SK-N-SH (cell line): ENCODE data around the gene DLG2.

ENCODE experiments used
- TF ChIP-seq, protein P1 (sequence below): fragments of 200-600 bp; sonication (generic); IDR thresholded peaks from 2 replicates; pipeline ENCODE4 v1.6.1; 2017; ENCODE audit warnings: antibody characterized with exemption, mild to moderate bottlenecking, moderate library complexity
- TF ChIP-seq, protein P2 (sequence below): IDR thresholded peaks from 2 replicates; pipeline ENCODE4 v1.6.1; 2012; ENCODE audit warnings: mild to moderate bottlenecking, low read depth, low read length, moderate library complexity

DNA sequence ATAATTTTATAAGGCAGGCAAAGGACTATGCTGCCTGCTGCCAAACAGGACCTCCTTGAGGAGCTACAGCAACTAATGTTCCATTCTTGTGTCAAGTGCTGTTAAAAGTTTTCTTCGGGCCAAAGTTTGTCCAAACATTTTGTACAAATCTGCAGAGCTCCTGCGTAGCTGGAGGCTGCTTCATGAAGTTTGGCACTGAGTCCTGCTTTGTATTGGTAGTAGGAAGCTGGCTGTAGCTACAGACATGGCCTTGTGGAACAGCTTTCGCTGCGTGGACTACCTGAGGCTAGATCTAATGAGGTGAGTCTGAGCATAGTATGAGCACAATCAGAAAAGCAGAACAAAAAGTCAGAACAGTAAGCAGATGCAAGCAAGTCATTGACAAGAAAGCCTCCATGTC lies 528.1 kb downstream of the DLG2 start:
- TF ChIP-seq, protein P1, sequence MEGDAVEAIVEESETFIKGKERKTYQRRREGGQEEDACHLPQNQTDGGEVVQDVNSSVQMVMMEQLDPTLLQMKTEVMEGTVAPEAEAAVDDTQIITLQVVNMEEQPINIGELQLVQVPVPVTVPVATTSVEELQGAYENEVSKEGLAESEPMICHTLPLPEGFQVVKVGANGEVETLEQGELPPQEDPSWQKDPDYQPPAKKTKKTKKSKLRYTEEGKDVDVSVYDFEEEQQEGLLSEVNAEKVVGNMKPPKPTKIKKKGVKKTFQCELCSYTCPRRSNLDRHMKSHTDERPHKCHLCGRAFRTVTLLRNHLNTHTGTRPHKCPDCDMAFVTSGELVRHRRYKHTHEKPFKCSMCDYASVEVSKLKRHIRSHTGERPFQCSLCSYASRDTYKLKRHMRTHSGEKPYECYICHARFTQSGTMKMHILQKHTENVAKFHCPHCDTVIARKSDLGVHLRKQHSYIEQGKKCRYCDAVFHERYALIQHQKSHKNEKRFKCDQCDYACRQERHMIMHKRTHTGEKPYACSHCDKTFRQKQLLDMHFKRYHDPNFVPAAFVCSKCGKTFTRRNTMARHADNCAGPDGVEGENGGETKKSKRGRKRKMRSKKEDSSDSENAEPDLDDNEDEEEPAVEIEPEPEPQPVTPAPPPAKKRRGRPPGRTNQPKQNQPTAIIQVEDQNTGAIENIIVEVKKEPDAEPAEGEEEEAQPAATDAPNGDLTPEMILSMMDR, result no peak
- TF ChIP-seq, protein P2, sequence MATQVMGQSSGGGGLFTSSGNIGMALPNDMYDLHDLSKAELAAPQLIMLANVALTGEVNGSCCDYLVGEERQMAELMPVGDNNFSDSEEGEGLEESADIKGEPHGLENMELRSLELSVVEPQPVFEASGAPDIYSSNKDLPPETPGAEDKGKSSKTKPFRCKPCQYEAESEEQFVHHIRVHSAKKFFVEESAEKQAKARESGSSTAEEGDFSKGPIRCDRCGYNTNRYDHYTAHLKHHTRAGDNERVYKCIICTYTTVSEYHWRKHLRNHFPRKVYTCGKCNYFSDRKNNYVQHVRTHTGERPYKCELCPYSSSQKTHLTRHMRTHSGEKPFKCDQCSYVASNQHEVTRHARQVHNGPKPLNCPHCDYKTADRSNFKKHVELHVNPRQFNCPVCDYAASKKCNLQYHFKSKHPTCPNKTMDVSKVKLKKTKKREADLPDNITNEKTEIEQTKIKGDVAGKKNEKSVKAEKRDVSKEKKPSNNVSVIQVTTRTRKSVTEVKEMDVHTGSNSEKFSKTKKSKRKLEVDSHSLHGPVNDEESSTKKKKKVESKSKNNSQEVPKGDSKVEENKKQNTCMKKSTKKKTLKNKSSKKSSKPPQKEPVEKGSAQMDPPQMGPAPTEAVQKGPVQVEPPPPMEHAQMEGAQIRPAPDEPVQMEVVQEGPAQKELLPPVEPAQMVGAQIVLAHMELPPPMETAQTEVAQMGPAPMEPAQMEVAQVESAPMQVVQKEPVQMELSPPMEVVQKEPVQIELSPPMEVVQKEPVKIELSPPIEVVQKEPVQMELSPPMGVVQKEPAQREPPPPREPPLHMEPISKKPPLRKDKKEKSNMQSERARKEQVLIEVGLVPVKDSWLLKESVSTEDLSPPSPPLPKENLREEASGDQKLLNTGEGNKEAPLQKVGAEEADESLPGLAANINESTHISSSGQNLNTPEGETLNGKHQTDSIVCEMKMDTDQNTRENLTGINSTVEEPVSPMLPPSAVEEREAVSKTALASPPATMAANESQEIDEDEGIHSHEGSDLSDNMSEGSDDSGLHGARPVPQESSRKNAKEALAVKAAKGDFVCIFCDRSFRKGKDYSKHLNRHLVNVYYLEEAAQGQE, result no peak
